Posterior cingulate gyrus (tissue), 11 donors: ENCODE data around the gene MSX2.

Source experiments
- DNase-seq, 10 donors: peaks; one replicate each; pipeline versions ENCODE4 v3.0.0 to v3.0.0-alpha.2; 2020 to 2021; ENCODE audit warnings: mixed read lengths in 3 of 10
- intact Hi-C: fragments of 100-400 bp; cut with DNase I; formaldehyde crosslinking; loops from one replicate; pipeline ENCODE4 v1.15.1; 2023

Gene MSX2

DNA sequence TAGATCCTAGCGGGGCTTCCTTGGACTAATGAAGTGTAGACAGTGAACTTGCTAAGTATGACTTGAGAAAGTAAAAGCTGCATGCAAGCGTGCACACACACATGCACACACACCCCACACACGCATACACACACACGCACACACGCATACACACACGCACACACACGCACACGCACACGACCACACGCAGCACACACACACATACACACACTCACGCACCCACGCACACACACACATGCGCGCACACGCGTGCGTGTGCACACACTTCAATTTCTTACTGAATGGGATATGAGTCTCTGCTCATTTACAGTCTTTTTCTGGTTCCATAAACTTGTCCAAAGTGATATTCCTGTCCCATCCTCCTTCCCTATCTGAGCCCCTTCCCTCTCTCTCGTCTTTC, 41.2 kb downstream of the MSX2 start:
- intact Hi-C loops = no loop called here
- no peak for DNase-seq

DNA sequence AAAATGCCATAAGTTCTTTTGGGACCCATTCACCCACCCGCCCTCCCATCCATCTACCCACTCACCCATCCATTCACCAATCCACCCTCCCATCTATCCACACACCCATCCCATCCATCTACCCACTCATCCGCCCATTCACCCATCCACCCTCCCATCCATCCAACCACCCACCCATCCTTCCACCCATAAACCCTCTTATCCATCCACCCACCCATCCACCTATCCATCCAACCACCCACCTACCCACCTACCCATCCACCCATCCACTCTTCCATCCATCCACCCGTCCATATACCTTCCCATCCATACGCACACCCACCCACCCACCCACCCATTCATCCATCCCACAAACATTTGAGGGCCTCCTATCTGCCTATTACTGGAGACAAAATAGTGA, 43.3 kb downstream of the MSX2 start:
- intact Hi-C loops = no loop called here
- no peak for DNase-seq

DNA sequence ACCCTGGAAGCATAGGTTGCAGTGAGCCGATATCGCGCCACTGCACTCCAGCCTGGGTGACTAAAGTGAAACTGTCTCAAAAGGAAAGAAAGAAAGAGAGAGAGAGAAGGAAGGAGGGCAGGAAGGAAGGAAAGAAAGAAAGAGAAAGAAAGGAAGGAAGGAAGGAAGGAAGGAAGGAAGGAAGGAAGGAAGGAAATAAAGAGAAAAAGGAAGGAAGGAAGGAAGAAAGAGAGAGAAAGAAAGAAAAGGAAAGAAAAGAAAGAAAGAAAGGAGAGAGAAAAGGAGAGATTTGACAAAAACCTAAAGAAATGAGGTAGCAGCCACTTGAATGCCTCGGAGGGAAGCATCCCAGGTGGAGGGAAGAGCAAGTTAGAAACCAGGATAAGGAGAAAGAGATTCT, 44.6 kb downstream of the MSX2 start:
- intact Hi-C loops = no loop called here
- DNase-seq = no peak

DNA sequence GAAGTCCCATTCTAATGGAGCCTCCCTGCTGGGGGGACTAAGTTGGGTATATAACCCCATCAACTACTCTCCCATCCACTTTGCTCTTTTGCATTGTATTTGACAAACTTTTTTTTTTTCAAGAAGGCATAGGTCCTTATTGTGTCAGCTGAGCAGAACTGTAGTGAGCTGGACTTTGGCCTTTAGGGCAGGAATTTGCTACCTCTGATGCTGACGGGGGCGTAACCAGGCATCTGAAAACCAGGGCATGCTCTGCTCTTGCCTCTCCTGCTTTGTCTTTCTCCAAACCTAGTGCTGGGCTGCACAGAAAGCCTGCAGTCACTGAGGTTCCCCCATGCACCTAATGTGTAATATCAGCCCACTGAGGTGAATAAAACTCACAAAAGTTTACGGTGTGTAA, 49.0 kb downstream of the MSX2 start:
- intact Hi-C loops = no loop called here
- DNase-seq = no peak

DNA sequence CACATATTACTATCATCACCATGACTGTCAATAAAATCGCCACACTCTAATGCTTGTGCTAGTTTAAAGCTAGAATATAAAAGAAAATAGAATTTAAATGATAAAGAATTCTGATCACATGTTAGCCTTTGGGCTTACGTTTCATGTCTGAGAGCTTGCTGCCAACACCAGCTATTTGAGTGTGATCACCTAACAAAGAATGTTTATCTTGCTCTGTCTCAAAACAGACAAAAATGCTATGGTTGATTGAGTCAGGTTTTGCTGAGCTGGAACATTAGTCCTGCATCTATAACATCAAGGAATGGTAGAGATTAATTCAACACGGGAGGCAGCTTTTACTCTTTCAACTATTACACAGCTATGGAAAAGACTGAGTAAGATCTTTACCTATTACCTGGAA, 50.7 kb downstream of the MSX2 start:
- intact Hi-C loops = no loop called here
- no peak for DNase-seq

DNA sequence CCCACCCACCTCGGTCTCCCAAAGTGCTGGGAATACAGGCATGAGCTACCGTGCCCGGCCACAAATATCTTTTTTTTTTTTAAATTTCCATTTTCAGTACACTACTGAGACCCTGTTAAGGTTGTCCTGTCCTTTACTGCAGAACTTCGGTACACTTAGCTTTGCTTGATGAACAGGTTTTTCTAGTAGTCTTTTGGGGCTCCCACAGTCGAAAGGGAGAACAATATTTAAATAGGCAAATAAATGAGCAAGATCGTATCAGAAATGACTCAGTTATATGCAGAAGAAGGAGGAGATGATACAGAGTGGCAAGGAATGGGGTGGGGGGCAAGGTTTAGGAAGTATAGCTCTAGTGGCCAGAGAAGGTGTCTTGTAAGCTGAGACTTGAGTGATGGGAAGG, 52.7 kb downstream of the MSX2 start:
- no peak for DNase-seq
- intact Hi-C loops = no loop called here

DNA sequence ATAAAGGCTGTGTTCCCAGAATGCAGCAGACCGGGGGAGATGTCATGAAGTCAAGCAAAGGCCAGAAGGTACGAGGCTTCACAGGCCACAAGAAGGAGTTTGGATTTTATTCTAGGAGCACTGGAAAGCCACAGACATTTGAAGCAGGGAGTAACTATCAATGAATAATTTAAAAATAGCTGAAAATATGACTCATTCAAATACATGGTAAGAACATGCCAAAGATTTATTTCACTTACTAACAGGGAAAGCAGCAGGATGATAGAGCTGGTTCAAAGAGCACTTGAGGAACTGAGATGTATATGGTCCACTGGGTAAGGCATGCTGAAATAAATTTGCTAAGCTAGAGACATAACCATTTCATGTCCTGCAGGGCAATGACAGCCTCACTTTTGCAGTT, 53.2 kb downstream of the MSX2 start:
- intact Hi-C loops = no loop called here
- no peak for DNase-seq
